Stimulated activated CD8-positive, alpha-beta memory T cell treated with anti-CD3 and anti-CD28 coated beads, Interleukin-7, amount 100 ng/mL, for 24 hours (primary cell): ENCODE results near the gene ITPA.

Source experiments
- DNase-seq: peaks from one replicate; pipeline ENCODE4 v3.0.0-alpha.2; 2020; ENCODE audit warnings: low read depth

The ITPA gene

DNA sequence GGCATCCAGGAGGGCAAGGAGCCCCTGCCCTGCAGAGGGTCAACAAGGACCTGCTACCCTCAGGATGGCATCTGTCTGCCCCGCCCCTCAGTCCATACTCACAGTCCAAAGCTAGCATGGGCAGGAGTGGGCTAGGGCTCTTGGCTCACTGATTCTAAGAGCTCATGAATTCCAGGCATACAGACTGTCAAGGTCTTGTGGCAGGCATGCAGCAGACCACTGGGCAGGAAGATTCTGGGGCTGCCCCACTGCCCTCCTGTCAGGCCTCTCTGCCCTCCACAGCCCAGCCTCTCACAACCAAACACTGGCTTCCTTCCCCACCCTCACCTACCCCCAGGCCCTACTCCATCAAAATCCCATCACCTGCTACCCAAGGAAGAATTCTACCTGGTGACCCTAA lies 35.3 kb downstream of the ITPA start:
- no peak for DNase-seq

DNA sequence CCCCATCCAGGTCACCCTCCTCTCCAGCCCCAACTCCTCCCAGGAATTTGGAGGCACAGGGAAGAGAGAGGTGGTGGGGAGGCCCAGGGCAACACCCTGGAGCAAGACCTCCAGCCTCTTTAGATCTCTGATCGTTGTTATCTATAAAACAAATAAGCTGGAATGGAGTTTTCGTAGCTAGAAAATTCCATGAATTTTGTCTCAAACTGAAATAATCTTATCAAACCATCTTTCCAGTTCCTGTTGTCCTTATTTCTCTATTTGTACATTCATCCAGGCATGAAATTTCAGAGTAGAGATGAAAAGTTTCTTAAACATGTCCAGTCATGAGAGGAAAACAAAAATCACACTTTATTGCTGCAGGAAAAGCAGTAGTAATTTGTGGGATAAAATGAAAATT lies 35.9 kb downstream of the ITPA start:
- no peak for DNase-seq

DNA sequence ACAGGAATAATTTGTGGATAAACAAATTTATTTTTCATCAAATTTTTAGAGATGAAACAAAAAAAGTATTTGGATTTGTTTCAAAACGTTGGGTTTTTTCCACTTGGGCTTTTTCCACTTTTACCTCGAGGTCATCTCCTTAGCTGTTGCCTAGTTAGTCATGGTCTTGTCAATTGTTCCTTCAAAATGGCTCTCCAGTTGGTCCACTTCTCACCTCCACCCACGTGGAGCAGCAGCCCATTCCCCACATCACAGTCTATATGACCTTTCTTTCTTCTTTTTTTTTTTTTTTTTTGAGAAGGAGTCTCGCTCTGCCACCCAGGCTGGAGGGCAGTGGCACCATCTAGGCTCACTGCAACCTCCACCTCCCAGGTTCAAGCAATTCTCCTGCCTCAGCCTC lies 36.4 kb downstream of the ITPA start:
- DNase-seq, result no peak

DNA sequence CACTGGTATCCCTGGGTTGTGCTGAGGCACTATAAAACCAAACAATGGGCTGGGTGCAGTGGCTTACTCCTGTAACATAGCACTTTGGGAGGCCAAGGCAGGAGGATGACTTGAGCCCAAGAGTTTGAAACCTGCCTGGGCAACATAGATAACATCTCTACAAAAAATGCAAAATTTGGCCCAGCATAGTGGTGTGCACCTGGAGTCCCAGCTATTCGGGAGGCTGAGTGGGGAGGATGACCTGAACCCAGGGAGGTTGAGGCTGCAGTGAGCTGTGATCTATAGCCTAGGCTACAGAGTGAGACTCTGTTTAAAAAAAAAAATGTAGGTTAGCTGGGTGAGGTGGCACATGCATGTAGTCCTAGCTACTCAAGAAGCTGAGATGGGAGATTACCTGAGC lies 37.4 kb downstream of the ITPA start:
- no peak for DNase-seq

DNA sequence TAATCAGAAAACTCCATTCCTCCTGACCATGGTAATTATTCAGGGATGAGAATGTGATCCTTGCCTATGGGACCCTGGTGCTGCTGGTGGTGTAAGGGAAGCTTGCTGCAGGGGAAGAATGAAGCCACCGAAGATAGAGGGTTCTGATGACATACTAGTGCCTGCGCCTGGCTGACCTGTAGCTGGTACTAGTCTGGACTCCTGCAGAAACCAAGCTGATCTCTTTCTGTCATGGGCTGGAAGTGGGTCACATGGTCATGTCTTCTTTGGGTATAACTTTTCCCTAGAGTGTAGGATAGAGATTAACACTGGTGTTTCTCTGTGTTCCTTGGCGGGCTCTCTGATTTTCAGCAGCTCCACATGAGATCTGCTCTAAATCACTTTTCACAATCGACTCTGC lies 38.3 kb downstream of the ITPA start:
- no peak for DNase-seq

DNA sequence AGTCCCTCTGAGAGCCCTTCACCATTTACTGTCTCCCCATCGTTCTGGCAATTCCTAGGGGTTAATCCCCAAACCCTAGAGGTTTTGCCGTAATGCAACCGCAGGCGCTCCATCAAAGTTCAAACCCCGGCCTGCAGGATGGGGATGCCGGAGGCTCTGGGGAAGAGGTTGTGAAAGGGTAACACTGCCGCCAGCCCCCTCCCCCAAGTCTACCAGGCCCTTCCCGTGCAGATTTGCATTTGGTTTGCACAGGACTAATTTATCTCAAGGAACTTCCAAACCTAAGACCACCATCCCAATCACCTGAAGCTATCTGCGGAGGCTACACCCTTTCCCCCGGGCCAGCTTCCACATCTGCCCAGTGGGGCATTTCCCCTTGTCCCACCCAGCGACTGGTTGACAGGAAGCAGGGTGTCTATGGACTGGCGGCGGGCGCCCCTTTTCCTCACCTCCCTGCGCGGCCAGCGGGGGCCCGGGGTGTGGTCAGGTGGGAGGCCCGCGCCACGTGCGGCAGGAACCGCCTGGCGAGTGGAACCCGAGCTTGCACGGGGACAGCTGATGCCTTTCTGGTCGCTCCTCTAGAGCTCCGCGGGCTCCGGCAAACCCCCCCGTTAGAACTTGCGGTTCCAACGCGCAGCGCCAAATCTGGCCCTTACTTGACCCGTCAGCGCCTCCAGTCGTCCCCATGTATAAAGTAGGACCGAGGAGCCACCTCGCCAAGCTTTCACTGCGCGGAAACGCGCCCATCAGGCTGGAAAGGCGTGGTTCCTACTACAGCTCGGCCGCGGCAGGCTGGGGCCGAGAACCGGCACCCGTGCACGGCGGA lies 39.1 kb downstream of the ITPA start:
- DNase-seq, result no peak

DNA sequence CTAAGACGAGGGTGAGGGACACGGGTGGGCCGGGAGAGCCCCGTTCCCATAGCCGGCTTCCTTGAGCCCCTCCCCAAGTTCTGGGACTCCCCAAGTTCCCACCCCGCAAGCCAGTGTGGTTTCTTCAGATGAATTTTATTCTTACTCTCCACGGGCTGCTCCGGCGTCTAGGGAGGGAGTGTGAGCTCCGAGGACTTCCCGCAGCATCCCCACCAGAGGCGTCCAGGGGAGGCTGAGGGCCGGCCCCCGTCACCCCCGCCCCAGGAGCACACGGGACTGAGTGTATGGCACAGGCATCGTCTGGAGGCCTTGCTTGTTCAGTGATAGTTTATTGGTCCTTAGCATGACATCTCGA lies 39.7 kb downstream of the ITPA start:
- no peak for DNase-seq

DNA sequence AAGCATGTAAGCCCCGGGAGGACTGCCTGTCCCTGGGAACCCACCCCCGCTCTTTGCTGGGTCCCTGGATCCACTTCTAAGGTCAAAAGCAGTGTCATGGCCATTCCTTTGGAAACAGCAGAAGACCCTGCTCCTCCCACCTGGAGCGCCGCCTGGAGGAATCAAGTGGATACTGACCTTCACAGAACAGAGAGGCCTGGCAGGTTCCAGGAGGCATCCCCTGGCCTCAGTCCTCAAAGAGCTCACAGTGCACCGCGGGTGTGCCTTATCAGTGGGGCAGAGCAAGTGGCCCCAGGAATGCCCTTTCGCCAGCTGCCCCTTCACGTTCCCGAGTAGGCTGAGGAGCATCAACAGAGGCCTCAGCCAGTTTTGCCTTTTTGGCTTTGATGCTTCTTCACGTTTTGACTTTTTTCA lies 40.8 kb downstream of the ITPA start:
- DNase-seq, result no peak

DNA sequence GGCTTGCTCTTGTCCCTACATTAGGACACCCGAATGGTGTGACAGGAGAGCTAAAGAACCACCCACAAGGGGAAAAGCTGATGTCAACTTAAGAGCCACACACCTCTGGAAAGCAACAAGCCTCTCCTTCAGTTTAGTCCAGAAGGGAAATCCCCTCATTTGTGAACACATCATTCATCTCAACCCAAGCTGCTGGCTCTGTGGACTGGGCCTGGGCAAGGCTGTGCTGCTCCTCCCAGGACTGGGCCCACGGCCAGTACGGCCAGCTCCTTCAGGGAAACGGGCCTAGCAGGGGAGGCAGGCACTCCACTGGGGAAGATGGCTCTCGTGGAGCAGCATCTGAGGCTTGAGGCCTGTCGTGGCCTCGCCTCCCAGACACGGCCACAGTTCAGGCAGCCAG lies 42.5 kb downstream of the ITPA start:
- no peak for DNase-seq

DNA sequence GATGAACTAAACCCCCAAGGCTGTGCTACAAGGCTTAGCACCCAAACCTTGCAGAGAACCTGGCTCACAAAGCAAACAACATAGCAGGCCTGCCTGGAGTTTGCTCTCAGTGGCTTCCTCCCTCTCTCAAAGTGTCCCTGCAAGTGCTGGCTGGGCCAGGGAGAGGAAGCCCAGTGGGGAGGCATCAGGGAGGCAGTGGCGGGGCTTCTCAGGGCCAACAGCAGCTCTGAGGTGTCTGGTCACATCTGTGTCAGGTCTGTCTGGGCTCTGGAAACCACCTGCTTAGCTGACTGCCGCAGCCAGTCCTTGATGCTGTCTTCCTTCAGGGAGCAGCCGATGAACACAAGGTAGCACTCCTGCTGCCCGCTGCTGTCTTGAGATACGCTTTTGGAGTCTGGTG lies 46.4 kb downstream of the ITPA start:
- DNase-seq, result no peak

DNA sequence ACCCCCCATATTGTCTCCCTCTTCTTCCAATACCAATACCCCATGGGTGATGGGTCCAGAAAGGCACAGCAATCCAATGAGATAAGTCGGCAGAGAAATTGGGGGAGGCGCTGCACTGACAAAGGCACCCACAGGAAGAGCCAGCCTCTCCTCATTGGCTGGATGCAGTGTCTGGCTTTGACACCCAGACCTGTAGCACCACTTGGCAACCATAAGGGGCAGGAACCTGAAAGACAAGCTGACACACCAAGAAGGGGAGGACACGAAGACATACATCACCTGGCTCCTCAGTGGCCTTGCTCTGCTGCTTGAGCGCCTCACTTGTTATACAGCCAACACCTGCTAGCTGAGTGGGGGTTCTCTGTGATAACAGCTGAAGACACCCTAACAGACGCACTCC lies 49.1 kb downstream of the ITPA start:
- DNase-seq, result no peak

DNA sequence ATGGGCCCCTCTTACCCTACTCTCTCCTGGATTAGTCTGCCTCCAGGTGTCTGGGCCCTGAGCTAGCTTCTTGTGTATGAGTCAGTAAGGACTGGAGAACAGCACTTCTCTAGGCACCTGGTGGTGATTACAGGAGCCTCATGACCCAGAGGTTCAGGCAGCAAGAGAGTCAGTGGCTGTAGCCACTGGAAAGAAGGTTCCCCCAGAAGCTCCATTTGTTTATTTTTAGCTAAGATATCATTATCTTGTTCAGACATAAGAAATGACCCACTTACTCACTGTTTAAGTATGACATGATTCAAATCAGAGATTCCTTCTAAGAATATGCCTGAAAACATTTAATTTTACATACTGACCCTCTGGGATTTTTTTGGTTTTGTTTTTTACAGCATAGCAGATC lies 53.3 kb downstream of the ITPA start:
- no peak for DNase-seq

DNA sequence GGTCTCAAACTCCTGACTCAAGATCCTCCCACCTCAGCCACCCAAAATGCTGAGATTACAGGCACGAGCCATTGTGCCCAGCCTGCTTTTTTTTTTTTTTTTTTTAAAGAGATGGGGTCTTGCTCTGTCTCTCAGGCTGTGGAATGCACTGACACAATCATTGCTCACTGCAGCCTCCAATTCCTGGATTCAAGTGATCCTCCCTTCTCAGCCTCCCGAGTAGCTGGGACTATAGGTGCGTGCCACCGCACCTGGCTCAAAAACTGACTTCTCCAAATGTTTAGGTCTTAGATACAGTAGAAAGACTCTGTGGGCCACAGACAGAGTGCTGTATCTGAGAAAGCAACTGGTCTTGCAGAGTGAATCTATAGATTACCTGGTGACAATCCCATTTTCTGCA lies 60.8 kb downstream of the ITPA start:
- DNase-seq, result no peak

DNA sequence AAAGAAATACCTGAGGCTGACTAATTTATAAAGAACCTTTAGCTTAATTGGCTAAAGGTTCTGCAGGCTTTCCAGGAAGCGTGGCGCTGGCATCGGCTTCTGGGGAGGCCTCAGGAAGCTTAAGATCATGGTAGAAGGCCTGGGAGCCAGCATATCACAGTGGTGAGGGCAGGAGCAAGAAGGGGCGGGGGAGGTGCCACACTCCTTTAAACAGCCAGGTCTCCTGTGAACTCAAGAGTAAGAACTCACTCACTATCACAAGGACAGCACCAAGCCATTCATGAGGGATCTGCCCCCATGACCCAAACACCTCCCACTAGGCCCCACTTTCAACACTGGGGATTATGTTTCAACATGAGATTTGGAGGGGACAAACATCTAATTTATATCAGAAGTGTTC lies 64.1 kb downstream of the ITPA start:
- no peak for DNase-seq
